Measurements from ENCODE around the gene RRP15. TPM values are rescaled to one million over a fixed set of nuclear protein-coding genes. Genes with fewer than 3 reads are reported as not detected.

Gene RRP15
- total and polyA plus RNA-seq, 7 donors: 1.8 to 8.9 (median 6.1) TPM

GRCh38 chr1:218284377-218284916 is 646 bp upstream of the RRP15 start:
- TF ChIP-seq EP300 (IDR thresholded peaks at IDR 0.05) (no peak), POLR2AphosphoS5 (IDR thresholded peaks at IDR 0.05) (no peak), CTCF (IDR thresholded peaks at IDR 0.05) (no peak), POLR2A (IDR thresholded peaks at IDR 0.05) (no peak)
- Histone ChIP-seq H3K4me3 (peak overlapping the region; percentile 60 to 82 (median 72)), H3K4me1 (peaks cover 0 to 20% (median 18%) of the 10 kb centered on the region in 4 donors), H3K9me3 (no peaks in the 10 kb centered on the region), H3K36me3 (no peaks in the 10 kb centered on the region), H3K27ac (peak overlapping the region; percentile 70 to 87 (median 80)), H3K27me3 (no peaks in the 10 kb centered on the region)
- intact Hi-C loops (cut with DNase I): no loop called here
- WGBS, 2 donors: 8 to 9% methylated on average over 26 of the region's 26 CpGs
- DNase-seq: no peak

GRCh38 chr1:218292515-218292914 is 7.4 kb downstream of the RRP15 start:
- no peaks in the 10 kb centered on the region for H3K9me3 ChIP-seq
- no peaks in the 10 kb centered on the region for H3K27me3 ChIP-seq
- no peaks in the 10 kb centered on the region for H3K4me1 ChIP-seq
- 81 to 86% methylated on average over 3 of the region's 3 CpGs for WGBS, 2 donors
- H3K27ac ChIP-seq: no peak overlapping the region
- H3K4me3 ChIP-seq: no peak overlapping the region
- intact Hi-C loops (cut with DNase I): no loop called here
- DNase-seq: no peak
- TF ChIP-seq POLR2AphosphoS5 (IDR thresholded peaks at IDR 0.05) (no peak), CTCF (IDR thresholded peaks at IDR 0.05) (no peak), POLR2A (IDR thresholded peaks at IDR 0.05) (no peak), EP300 (IDR thresholded peaks at IDR 0.05) (no peak)
- peaks cover 0 to 7% (median 0%) of the 10 kb centered on the region in 4 donors for H3K36me3 ChIP-seq

GRCh38 chr1:218294546-218294945 is 9.5 kb downstream of the RRP15 start:
- intact Hi-C loops (cut with DNase I): no loop called here

GRCh38 chr1:218296162-218296561 is 11.1 kb downstream of the RRP15 start:
- no peaks in the 10 kb centered on the region for H3K4me1 ChIP-seq
- intact Hi-C loops (cut with DNase I): no loop called here
- WGBS, 2 donors: 63 to 85% methylated on average over 2 of the region's 2 CpGs
- no peak overlapping the region for H3K4me3 ChIP-seq
- H3K36me3 ChIP-seq: peaks cover 0 to 7% (median 0%) of the 10 kb centered on the region in 4 donors
- H3K27ac ChIP-seq: no peak overlapping the region
- no peak for DNase-seq
- no peaks in the 10 kb centered on the region for H3K27me3 ChIP-seq
- TF ChIP-seq CTCF (IDR thresholded peaks at IDR 0.05) (no peak), POLR2A (IDR thresholded peaks at IDR 0.05) (no peak), POLR2AphosphoS5 (IDR thresholded peaks at IDR 0.05) (no peak), EP300 (IDR thresholded peaks at IDR 0.05) (no peak)
- no peaks in the 10 kb centered on the region for H3K9me3 ChIP-seq

More at GRCh38 chr1:218294546-218294945, 9.5 kb downstream of the RRP15 start:
- no peaks in the 10 kb centered on the region for H3K4me1 ChIP-seq
- no peak for DNase-seq
- no peak overlapping the region for H3K27ac ChIP-seq
- TF ChIP-seq EP300 (IDR thresholded peaks at IDR 0.05): no peak
- no peak for TF ChIP-seq CTCF (IDR thresholded peaks at IDR 0.05)
- no peak for TF ChIP-seq POLR2A (IDR thresholded peaks at IDR 0.05)
- H3K27me3 ChIP-seq: no peaks in the 10 kb centered on the region
- no peak overlapping the region for H3K4me3 ChIP-seq
- peaks cover 0 to 7% (median 0%) of the 10 kb centered on the region in 4 donors for H3K36me3 ChIP-seq
- 74 to 89% methylated on average over 3 of the region's 3 CpGs for WGBS, 2 donors
- no peaks in the 10 kb centered on the region for H3K9me3 ChIP-seq

- Histone ChIP-seq H3K4me3 (no peak overlapping the region), H3K36me3 (peaks cover 0 to 10% (median 0%) of the 10 kb centered on the region in 4 donors), H3K27me3 (no peaks in the 10 kb centered on the region), H3K9me3 (no peaks in the 10 kb centered on the region), H3K27ac (no peak overlapping the region), H3K4me1 (no peaks in the 10 kb centered on the region)
- WGBS, 2 donors: 16 to 72% methylated on average over 2 of the region's 2 CpGs
- no peak for DNase-seq
- intact Hi-C loops (cut with DNase I): no loop called here
- no peak for TF ChIP-seq POLR2AphosphoS5 (IDR thresholded peaks at IDR 0.05)
- TF ChIP-seq POLR2A (IDR thresholded peaks at IDR 0.05): no peak
- no peak for TF ChIP-seq EP300 (IDR thresholded peaks at IDR 0.05)
- no peak for TF ChIP-seq CTCF (IDR thresholded peaks at IDR 0.05)
Measured at GRCh38 chr1:218297461-218297860, 12.4 kb downstream of the RRP15 start.
